Activated CD8-positive, alpha-beta memory T cell treated with anti-CD3 and anti-CD28 coated beads, Interleukin-2, amount 10 ng/mL, durations not matched to agents 7 days and 5 days (primary cell): ENCODE measurements around the gene ECE1. TPM values are rescaled to one million over a fixed set of nuclear protein-coding genes. Genes with fewer than 3 reads are reported as not detected.

Experiments used
- ATAC-seq: fragments of 150-1000 bp; cut with Tn5 transposase; one replicate; pipeline ENCODE4 v1.10.0; 2021; ENCODE audit warnings: moderate library complexity
- CTCF ChIA-PET: fragments of 350-600 bp; sonication (Branson Sonifier 250); formaldehyde crosslinking; loops from one replicate; lab custom pipeline; 2021; ENCODE audit warnings: antibody characterized with exemption; lab: Charles Lee
- DNase-seq: peaks from one replicate; pipeline ENCODE4 v3.0.0-alpha.2; 2020
- H3K27ac Mint-ChIP-seq: one replicate; pipeline ENCODE4 v1.8.0; 2021; ENCODE audit warnings: mild to moderate bottlenecking, mixed read lengths
- H3K27me3 Mint-ChIP-seq: one replicate; pipeline ENCODE4 v1.8.0; 2021; ENCODE audit warnings: mixed read lengths
- H3K36me3 Mint-ChIP-seq: one replicate; pipeline ENCODE4 v1.8.0; 2021; ENCODE audit warnings: mild to moderate bottlenecking, mixed read lengths
- H3K4me1 Mint-ChIP-seq: one replicate; pipeline ENCODE4 v1.8.0; 2021; ENCODE audit warnings: mixed read lengths
- H3K4me3 Mint-ChIP-seq: one replicate; pipeline ENCODE4 v1.8.0; 2021; ENCODE audit warnings: mild to moderate bottlenecking, moderate library complexity, mixed read lengths
- H3K9me3 Mint-ChIP-seq: one replicate; pipeline ENCODE4 v1.8.0; 2022; ENCODE audit warnings: low read depth, mixed read lengths
- total RNA-seq, 2 experiments: library from RNA; stranded (reverse); gene quantifications; one replicate each; pipeline ENCODE4 v1.2.3, GENCODE V29; 2021

Gene ECE1
- total RNA-seq, 2 experiments from 2014 or later, result 46.6 to 87.5 TPM

DNA sequence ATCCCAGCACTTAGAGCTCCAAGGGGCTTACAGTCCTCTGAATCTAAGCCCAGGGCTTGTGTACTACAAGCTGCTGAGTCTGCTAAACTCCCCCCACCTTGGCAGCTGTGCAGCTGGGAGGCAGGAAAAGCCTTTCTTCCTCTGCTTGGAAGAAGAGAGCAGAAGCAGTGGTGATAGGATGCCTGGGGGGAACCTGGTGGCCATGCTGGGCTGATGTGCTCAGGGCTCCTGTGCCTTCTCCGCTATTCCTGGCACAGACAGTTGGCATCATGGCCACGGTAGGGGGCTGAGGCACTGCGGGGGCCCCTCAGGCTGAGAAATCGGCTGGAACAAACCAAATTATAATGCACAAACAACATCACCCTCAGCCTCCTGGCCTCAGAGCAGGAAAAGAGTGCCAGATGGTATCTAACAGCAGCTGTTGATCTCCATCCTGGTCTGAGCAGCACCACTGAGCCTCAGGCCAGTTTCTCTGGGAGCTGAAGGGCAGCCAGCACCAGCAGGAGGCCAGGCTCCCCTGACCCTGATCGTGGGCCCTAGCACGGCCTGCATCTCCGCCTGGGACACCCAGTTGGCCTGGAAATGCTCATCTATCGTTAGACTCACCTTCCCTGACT lies 35.8 kb downstream of the ECE1 start:
- H3K27ac Mint-ChIP-seq, result no peak overlapping the region
- no peak for ATAC-seq
- CTCF ChIA-PET, result interaction anchor here (0.6 to 10.0 kb wide), 23 partner anchors 9 to 235 kb away, joined by 3 to 158 read pairs (median 6); no protein-coding TSS in a partner anchor
- no peak for DNase-seq
- peaks cover 17% of the 10 kb centered on the region for H3K4me1 Mint-ChIP-seq
- no peaks in the 10 kb centered on the region for H3K27me3 Mint-ChIP-seq
- no peak overlapping the region for H3K4me3 Mint-ChIP-seq
- no peaks in the 10 kb centered on the region for H3K9me3 Mint-ChIP-seq
- H3K36me3 Mint-ChIP-seq, result peaks cover 31% of the 10 kb centered on the region

DNA sequence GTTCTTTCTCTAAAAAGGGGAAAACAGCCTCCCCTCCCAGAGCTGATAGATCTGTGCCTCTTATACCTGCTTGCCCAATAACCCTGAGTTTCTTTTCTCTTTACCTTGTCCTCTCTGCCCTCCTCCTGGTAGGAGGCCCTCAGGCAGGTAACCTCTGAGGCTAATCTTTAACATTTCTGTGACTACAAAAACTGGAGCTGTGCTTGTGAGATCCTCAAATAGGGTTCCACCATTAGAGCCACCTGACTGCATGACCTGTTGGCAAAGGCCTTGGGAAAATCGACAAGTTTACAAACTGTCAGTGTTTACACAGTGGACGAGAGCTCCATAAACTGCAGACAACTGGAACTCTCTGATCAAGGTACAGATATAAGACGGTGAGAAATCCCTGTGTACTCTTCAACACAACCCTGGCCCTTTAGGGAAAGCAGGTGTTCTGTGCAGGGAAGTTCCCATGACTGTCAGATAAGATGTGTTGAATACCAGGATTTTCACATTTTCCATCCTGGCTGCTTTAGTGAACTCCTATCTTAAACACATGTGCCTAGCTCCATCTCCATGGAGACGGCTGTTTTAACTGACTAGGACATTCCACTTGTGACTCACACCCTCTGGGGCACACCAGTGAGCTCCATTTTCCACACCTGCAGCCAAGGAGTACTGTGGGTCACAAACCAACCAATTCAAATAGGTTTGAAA lies 38.3 kb downstream of the ECE1 start:
- peaks cover 25% of the 10 kb centered on the region for H3K36me3 Mint-ChIP-seq
- no peaks in the 10 kb centered on the region for H3K9me3 Mint-ChIP-seq
- H3K27me3 Mint-ChIP-seq, result no peaks in the 10 kb centered on the region
- CTCF ChIA-PET, result interaction anchor here (0.6 to 10.0 kb wide), 5 partner anchors 19 to 117 kb away, joined by 3 to 158 read pairs (median 4); no protein-coding TSS in a partner anchor
- H3K4me3 Mint-ChIP-seq, result no peak overlapping the region
- H3K27ac Mint-ChIP-seq, result no peak overlapping the region
- ATAC-seq (no peak), DNase-seq (no peak)
- peaks cover 2% of the 10 kb centered on the region for H3K4me1 Mint-ChIP-seq

DNA sequence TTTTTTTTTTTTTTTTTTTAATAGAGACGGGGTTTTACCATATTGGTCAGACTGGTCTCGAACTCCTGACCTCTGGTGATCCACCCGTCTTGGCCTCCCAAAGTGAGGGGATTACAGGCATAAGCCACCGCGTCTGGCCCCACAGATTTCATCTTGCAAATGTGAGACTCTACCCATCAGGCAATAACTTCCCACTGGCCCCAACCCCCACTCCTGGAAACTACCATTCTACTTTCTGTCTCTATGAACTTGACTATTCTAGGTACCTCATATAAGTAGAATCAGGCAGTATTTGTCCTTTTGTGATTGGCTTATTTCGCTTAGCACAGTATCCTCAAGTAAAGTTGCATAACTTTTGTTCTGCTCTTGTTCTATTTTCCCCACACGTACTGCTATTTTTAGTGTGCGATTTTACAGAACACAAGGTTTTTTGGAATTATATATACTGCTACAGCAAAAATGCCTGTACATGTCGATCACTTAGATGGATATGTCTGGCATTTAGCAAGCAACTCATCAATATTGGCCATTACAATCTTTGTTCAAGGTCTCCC lies 40.2 kb downstream of the ECE1 start:
- Mint-ChIP-seq H3K4me1 (no peaks in the 10 kb centered on the region), H3K4me3 (no peak overlapping the region), H3K36me3 (peaks cover 28% of the 10 kb centered on the region), H3K27me3 (no peaks in the 10 kb centered on the region), H3K27ac (no peak overlapping the region), H3K9me3 (no peaks in the 10 kb centered on the region)
- ATAC-seq (no peak), DNase-seq (no peak)
- CTCF ChIA-PET, result interaction anchor here (0.7 to 2.8 kb wide), 3 partner anchors 16 to 118 kb away, joined by 3 to 14 read pairs (median 4); no protein-coding TSS in a partner anchor

DNA sequence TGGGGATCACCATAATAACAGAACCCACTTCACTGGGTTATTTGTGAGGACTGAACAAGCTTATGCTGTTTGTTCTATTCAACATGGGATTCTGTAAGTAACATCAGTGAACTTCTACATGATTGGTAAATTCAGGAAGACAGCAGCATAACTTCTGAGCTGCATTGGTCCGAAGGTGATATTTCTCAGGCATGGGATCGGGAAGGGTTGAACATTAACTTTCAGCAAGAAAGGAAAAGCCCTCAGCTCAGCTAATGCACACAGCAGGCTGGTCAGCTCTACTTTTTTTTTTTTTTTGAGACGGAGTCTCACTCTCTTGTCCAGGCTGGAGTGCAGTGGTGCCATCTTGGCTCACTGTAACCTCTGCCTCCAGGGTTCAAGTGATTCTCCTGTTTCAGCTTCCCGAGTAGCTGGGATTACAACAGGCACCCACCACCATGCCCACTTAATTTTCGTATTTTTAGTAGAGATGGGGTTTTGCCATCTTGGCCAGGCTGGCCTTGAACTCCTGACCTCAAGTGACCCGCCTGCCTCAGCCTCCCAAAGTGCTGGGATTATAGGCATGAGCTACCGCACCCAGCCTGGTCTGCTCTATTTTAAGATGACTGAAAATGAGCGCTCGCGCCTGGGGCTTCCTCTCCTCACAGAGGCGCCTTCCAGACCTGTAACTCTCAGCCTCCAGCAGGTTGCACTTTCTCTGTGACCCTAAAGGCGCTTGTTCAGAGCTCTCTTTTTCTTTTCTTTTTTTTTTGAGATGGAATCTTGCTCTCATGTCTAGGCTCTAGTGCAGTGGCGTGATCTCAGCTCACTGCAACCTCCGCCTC lies 42.2 kb downstream of the ECE1 start:
- CTCF ChIA-PET, result interaction anchor here (0.6 to 2.9 kb wide), 4 partner anchors 16 to 120 kb away, joined by 3 to 16 read pairs (median 11); no protein-coding TSS in a partner anchor
- H3K27me3 Mint-ChIP-seq, result no peaks in the 10 kb centered on the region
- DNase-seq (no peak), ATAC-seq (no peak)
- H3K9me3 Mint-ChIP-seq, result no peaks in the 10 kb centered on the region
- no peak overlapping the region for H3K27ac Mint-ChIP-seq
- no peaks in the 10 kb centered on the region for H3K4me1 Mint-ChIP-seq
- no peak overlapping the region for H3K4me3 Mint-ChIP-seq
- peaks cover 30% of the 10 kb centered on the region for H3K36me3 Mint-ChIP-seq

DNA sequence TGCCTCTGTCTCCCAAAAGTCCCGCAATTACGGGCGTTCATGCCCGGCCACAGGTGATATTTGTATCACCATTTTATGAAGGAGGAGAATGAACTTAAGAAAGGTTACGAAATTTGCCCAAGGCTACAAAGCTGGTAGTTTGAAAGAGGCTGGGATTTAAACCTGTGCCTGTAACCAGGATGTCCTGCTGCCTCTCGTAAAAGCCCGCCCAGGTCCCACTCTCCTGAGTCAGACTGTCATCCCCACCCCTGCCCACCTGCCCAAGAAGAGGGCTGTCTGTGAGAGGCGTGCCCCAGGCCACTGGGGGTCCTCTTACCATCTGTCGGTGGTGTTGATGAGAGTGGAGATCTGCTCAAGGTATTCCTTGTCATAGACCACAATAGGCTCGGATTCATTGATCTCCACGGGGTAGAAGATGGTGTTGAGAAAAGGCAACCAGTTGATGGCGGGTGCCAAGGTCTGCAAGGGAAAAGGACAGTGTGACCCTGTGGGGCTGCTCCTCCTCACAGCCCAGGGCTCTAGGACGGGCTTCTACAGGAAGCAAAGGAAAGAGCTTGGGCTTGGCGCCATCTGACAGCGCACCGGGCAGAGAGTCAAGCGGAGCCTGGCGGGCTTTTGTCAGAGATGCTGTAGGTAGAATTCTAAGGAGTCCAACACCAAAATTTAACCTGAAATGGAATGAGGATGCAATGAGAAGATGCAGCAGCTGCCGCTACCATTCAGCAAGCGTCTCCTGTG lies 43.2 kb downstream of the ECE1 start:
- Mint-ChIP-seq H3K4me3 (no peak overlapping the region), H3K36me3 (peaks cover 26% of the 10 kb centered on the region), H3K4me1 (no peaks in the 10 kb centered on the region), H3K27ac (no peak overlapping the region), H3K27me3 (no peaks in the 10 kb centered on the region), H3K9me3 (no peaks in the 10 kb centered on the region)
- ATAC-seq (no peak), DNase-seq (no peak)
- CTCF ChIA-PET, result interaction anchor here (1.7 to 3.0 kb wide), 5 partner anchors 8 to 121 kb away, joined by 8 to 21 read pairs (median 14); no protein-coding TSS in a partner anchor

DNA sequence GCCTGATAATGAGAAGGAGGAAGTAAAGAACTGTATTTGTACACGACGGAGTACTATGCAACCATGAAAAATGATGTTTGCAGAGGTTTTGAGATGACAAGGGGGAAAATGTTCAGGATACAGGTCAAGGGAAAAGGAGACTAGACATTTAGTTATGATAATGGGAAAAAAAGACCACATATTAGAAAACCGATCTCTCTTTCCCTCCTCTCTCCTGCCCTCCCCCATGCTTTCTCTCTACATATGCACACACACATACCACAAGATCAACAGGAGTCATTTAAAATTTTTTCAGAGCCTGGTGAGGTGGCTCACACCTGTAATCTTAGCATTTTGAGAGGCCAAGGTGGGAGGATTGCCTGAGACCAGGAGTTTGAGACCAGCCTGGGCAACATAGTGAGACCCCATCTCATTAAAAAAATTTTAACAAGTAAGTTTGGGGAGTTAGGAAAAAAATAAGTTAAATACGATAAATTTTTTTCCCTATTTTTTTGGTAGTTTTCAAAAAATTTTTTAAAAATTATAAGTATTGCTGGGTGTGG lies 44.5 kb downstream of the ECE1 start:
- Mint-ChIP-seq H3K4me3 (no peak overlapping the region), H3K9me3 (no peaks in the 10 kb centered on the region), H3K27me3 (no peaks in the 10 kb centered on the region), H3K36me3 (peaks cover 21% of the 10 kb centered on the region), H3K27ac (no peak overlapping the region), H3K4me1 (no peaks in the 10 kb centered on the region)
- DNase-seq (no peak), ATAC-seq (no peak)
- CTCF ChIA-PET, result interaction anchor here (1.6 to 3.0 kb wide), 6 partner anchors 9 to 123 kb away, joined by 6 to 21 read pairs (median 11); no protein-coding TSS in a partner anchor

DNA sequence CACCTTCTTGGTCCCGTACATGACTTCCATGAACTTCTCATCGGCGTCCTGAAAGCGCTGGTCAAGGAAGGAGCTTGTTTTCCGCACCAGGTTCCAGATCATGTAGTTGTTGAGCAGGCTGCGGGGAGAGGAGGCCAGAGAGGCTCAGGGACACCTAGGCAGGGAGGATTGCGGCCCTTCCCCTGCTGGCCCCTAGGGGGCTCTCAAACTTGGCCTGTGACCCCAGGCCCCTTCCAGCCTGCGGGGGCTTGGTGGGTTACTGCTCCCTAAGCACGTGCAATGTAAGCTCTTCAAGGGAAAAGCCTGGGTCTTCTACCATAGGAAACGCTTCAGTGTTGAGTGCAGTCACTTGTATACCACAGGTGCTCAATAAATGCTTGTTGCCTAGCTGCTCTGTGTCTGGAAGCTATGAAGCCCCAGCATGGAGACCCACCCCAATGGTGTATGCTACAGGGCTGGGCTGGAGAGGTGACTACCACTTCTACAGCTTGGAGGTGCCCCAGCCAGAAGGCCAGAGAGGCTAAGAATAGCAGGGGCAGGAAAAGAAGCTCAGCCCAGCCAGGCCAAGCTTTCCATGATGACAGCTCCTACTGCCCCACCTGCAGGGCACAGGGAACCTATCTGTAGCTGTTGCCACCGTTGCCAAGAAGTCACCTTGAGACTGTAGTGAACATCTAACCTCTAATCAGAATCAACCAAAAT lies 45.1 kb downstream of the ECE1 start:
- Mint-ChIP-seq H3K4me3 (no peak overlapping the region), H3K36me3 (peaks cover 24% of the 10 kb centered on the region), H3K9me3 (no peaks in the 10 kb centered on the region), H3K27me3 (no peaks in the 10 kb centered on the region), H3K27ac (no peak overlapping the region), H3K4me1 (peaks cover 2% of the 10 kb centered on the region)
- no peak for ATAC-seq
- DNase-seq, result no peak
- CTCF ChIA-PET, result interaction anchor here (1.6 to 3.0 kb wide), 5 partner anchors 10 to 123 kb away, joined by 6 to 21 read pairs (median 8); no protein-coding TSS in a partner anchor

- peaks cover 7% of the 10 kb centered on the region for H3K4me1 Mint-ChIP-seq
- no peak overlapping the region for H3K27ac Mint-ChIP-seq
- no peak overlapping the region for H3K4me3 Mint-ChIP-seq
- DNase-seq (no peak), ATAC-seq (no peak)
- CTCF ChIA-PET, result interaction anchor here (1.6 to 2.5 kb wide), 3 partner anchors 12 to 124 kb away, joined by 6 to 14 read pairs (median 8); no protein-coding TSS in a partner anchor
- H3K27me3 Mint-ChIP-seq, result no peaks in the 10 kb centered on the region
- peaks cover 25% of the 10 kb centered on the region for H3K36me3 Mint-ChIP-seq
- H3K9me3 Mint-ChIP-seq, result no peaks in the 10 kb centered on the region
These were observed 46.1 kb downstream of the ECE1 start for GRCh38 chr1:21244154-21244553.

GRCh38 chr1:21242846-21243245 lies 47.4 kb downstream of the ECE1 start:
- Mint-ChIP-seq H3K36me3 (peaks cover 24% of the 10 kb centered on the region), H3K4me3 (no peak overlapping the region), H3K9me3 (no peaks in the 10 kb centered on the region), H3K4me1 (peaks cover 8% of the 10 kb centered on the region), H3K27me3 (no peaks in the 10 kb centered on the region), H3K27ac (no peak overlapping the region)
- DNase-seq (no peak), ATAC-seq (no peak)
- CTCF ChIA-PET, result interaction anchor here (0.8 to 1.6 kb wide), 5 partner anchors 10 to 125 kb away, joined by 3 to 6 read pairs (median 4); no protein-coding TSS in a partner anchor

DNA sequence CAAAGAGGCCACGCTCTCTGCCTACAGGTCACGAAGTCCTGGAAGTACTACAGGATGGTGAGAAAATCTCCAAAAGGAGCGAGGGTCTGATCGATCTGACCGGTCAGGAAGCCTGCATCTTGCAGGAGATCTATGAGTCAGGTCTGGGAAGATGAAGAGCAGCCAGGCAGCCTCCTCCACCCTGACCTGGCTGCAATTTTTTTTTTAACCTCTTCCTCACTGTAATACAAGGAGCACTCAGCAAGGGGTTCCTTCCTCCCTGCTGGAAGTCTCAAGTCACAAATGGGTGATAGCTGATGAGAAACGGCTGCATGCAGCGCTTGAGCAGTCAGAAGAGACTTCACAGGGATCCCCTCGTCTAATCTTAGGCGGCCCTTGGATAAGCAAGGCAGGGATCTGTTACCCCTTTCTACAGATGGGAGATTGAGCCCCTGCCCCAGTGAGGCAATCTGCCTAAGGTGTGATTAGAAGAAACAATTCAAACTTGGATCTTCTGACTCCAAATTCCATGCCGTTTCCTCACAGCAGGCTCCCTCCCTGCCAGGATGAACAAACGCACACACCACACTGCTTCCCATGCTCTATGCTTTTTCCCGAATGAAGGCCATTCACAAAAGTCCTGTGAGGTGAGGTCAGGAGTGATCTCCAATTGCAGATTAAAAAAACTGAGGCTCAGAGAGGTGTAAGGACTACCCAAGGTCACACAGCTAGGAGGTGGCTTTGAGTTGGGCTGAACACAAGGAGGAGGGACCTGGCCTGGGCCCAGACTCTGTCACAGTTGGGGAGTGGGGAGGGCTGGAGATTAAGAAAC lies 48.3 kb downstream of the ECE1 start:
- no peaks in the 10 kb centered on the region for H3K27me3 Mint-ChIP-seq
- DNase-seq (no peak), ATAC-seq (no peak)
- peaks cover 27% of the 10 kb centered on the region for H3K36me3 Mint-ChIP-seq
- peaks cover 8% of the 10 kb centered on the region for H3K4me1 Mint-ChIP-seq
- H3K27ac Mint-ChIP-seq, result no peak overlapping the region
- H3K4me3 Mint-ChIP-seq, result no peak overlapping the region
- H3K9me3 Mint-ChIP-seq, result no peaks in the 10 kb centered on the region
- CTCF ChIA-PET, result interaction anchor here (1.2 to 1.6 kb wide), 3 partner anchors 14 to 126 kb away, joined by 4 to 6 read pairs (median 6); no protein-coding TSS in a partner anchor

- no peaks in the 10 kb centered on the region for H3K9me3 Mint-ChIP-seq
- H3K27me3 Mint-ChIP-seq, result no peaks in the 10 kb centered on the region
- H3K4me3 Mint-ChIP-seq, result no peak overlapping the region
- peaks cover 26% of the 10 kb centered on the region for H3K36me3 Mint-ChIP-seq
- H3K27ac Mint-ChIP-seq, result no peak overlapping the region
- H3K4me1 Mint-ChIP-seq, result peaks cover 8% of the 10 kb centered on the region
- ATAC-seq (no peak), DNase-seq (no peak)
- CTCF ChIA-PET, result interaction anchor here (1.1 to 1.2 kb wide), 3 partner anchors 9 to 129 kb away, joined by 3 to 4 read pairs (median 3); no protein-coding TSS in a partner anchor
These were observed 49.6 kb downstream of the ECE1 start for GRCh38 chr1:21240706-21241105.
